GM19025 (cell line): ENCODE measurements around the gene ARSG.
A peak's percentile ranks its signal among the peaks of the same experiment; 100 is the strongest.

Source experiments
- ATAC-seq: cut with Tn5 transposase; IDR thresholded peaks from one replicate; pipeline ENCODE4 v1.9.1; 2021; ENCODE audit warnings: mild to moderate bottlenecking, low read depth, moderate library complexity; ENCODE audit not compliant: unreplicated experiment

The ARSG gene

DNA sequence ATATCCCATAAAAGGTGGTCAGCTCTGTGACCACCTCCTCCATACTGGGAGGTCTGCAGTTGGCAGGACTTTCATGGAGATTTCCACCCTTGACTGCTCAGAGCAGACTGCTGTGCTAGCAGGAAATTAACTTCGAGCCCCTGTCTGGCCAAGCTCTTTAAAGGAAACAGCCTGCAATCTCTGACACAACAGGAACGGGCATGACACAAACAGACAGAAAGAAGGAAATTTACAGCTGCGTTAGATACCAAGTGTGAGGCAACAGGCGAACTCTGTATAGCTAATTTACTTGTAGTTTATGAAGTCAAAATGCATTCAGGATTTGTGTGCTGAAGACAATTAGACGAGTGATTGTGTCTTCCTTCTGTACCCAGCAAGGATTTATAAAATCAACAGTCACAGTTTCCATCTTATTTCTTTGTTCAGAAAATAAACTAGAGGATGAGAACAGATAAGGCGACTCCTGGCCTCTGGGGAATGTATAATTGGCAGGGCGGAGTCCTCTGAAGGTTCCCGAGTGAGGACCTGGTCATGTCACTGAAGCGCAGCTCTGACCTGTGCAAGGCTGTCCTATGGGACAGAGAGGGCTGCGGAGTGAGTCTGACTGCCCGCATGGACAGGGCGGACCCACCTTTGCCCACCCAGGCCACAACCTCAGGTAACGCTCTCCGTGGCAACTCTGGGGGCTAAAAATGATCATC, 149.9 kb downstream of the ARSG start:
- ATAC-seq = no peak

DNA sequence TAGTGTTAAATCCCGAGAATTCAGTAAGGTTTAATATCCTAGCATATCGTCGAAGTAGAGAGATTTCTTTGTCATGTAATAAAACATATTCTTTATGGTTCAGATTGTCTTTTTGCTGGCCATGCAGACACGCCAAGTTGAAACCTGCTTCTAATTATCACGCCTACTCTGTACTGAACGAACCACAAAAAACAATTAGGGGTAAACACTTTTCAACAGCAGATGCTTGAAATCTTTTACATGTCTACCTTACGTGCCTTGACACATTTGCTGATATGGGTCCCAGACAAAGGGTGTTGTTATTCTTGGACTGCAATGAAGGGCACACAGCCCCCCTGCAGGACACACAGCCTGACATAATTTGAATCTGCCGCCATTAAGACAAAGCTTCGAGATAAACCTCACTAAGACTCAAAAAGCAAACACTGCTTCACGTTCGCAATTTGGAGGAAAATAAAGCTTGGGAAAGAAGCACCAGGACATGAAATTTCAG, 152.7 kb downstream of the ARSG start:
- ATAC-seq = no peak

DNA sequence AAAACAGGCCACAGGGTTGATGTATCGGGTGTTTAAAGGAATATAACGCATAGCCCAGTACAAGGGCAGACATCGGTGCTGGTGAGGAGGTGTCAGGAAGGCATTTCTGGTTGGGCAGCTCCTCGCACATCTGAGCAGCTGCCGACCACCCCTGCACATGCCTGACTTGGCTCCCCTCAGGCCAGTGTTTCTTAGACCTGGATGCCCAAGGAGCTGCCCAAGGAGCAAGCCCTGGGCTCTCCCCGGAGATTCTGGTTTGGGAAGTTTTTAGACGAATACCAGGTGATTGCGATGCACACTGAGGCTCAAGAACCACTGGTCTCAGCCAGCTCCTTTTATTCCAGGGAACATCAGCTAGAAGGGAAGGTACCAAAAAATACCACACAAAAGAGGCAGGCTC, 154.4 kb downstream of the ARSG start:
- no peak for ATAC-seq

DNA sequence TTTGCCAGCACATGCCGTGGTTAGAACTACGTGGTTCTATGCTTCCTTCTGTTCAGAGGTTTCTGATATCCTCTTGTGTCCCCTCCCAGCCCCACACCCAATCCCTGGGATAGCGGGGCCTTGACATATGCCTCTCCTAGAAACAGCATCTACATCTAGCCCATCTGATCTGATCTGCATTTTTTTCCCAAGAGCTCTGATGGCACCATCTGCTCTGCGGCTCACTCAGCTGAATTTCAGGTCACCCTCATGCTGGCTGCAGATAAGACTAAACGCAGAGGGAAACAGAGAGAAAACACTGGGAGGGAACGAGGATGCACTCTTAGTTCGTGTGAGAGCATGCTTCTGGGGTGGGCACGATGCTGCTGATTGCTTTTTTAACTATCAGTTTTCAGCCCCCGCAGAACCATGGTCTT, 155.3 kb downstream of the ARSG start:
- ATAC-seq = no peak

DNA sequence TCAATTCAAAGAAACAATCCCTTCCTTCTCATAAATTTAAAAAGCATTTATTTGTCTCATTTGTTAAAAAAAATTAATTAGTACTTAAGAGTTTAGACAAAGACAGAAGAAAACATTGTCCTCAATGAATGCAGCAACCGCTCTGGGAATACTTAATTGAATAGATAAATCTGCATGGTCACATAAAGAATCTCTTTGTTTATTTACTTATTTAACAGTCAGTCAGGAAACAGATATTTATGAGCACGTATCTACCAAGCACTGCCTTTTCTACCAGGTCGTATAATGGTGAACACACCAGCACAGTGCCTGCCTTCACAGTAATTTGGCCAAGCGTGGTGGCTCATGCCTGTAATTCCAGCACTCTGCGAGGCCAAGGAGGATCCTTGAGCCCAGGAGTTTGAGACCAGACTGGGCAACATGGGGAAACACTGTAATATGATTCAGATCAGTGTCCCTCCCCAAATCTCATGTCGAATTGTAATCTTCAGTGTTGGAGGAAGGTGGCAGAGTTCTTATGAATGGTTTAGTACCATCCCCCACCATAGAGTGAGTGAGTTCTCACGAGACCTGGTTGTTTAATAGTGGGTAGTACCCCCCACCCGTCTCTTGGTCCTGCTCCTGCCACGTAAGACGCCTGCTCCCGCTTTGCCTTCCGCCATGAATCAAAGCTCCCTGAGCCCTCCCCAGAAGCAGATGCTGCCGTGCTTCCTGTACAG, 157.9 kb downstream of the ARSG start:
- ATAC-seq = no peak

DNA sequence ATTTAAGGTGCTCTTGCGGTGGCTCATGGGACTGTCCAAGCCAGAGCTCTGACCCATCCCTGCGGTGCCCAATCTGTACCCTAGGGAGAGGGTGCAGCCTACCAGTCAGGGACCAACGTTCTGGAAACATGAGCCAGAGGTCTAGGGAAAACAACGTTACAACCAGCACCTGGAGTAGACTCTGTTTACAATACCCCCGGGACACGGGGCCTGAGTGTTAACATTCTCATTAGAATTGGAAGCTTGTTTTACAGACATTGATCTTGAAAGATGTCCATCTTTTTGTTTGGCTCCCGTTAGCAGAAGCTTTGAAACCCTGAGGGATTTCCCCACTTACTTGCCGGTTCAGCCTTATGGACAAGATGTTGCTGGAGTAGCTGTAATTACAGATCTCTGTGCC, 159.1 kb downstream of the ARSG start:
- no peak for ATAC-seq

DNA sequence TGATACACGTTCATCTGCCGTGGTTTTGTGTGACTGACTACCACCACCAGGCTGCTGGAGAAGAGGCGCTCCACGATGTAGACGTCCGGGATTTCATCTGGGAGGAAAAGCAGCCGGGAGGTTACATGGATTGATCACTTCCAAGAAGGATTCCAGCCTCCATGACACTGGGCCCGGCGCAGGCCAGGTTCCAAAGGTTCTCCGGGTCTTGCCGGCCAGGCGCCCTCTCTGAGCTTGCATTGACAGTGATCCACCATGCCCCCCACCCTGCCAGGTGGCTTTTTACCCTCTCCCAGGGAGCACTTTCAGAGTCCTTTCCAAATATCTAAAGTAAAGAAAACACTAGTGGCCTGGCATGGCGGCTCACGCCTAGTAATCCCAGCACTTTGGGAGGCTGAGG, 159.5 kb downstream of the ARSG start:
- ATAC-seq = no peak

DNA sequence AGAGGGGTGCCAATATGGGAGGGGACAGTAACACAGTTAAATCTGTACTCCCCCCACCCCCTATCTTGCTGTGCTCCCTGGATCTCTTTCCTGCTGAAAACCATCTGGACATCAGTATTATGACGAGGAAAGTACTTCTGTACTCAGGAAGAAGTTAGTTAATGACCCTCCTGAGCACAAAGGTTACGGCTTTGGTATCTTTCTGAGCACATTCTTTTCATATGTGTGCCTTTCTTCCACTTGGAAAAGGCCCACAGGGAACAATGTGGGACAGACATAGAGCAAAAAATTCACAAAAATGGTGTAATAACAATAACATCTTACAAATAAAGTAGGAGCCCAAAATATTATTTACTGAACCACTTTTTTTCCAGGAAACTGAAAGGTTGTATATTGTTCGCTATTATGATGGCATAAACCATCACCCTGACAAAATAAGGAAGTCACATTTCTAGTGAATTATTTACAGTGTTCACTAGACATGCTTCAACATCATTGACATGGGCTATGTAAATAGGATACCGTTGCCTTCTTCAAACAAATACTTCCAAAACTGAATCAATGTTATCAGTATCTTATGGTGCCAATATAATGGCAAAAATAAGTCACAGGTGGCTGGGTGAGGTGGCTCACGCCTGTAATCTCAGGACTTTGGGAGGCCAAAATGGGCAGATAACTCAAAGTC, 160.5 kb downstream of the ARSG start:
- ATAC-seq = no peak

DNA sequence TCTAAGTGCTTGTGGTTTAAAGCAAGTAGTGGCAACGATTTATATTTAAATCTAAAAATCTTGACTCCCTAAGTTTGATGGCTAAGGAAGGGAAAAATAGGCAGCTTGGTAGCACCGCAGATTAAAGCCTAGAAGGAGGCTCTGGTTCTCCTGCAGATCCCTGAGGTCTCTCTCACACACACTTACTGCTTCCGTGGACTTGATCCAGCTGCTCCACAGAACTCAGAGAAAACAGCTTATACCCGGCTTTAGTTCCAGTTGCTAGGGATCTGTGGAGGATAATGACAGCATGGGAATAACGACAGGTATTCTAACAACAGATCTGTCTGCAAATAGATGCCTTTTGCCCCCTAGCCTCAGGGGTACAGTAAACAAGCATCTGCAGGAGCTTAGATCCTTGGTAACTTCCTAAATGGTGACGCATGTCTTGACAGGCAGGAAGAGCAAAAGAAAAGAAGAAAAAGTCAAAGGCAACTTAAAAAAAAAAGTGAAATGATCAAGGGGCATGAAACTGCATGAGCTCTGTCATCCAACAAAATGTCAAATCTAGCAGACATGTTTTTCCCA, 161.5 kb downstream of the ARSG start:
- no peak for ATAC-seq

DNA sequence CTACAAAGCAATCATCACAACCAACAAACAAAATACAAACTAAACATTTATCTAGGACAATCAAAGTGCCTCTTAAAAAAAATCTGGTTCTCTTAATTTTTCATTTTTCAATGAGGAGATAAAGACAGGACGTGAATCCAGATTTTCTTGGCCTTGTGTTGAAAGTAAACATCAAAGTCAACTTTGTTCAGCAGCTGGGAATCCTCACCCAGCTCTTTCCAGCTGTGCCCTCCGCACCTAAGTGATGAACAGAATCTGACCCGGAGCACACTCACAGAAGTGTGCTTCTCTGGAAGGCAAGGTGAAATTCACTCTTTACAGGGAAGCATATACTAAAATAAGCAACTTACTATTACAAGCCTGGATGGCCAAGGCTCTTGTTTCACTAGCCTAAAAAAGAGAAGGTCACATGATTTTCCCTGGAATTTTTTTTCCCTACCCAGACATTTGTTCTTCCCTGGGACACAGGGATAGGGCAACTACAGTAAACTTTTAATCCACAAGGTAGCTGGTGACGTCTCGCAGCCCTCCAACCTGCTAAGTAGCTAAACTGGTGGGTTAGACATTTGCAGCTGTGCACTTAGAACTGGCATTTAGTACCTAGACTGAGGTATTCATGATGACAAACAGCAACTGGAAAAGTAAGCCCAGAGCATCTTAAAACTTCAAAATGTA, 162.8 kb downstream of the ARSG start:
- no peak for ATAC-seq

DNA sequence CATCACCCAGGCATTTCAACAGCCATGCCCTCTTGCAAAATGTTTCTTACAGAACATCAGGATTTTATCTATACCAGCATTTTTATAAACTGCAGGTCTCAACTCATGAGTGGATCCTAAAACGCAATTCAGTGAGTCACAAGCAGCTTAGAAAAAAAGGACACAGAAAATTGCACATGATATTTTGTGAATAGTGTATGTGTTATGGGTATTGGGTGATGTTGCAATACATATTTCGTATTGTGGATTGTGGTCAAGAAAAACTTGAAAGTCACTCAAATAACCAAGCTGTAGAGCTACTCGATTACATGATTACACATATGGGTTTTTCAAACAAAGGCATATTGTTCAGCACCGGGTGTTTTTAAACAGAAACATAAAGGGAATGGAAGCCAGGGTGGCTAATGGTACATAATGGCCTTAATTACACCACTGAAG, 164.6 kb downstream of the ARSG start:
- no peak for ATAC-seq

DNA sequence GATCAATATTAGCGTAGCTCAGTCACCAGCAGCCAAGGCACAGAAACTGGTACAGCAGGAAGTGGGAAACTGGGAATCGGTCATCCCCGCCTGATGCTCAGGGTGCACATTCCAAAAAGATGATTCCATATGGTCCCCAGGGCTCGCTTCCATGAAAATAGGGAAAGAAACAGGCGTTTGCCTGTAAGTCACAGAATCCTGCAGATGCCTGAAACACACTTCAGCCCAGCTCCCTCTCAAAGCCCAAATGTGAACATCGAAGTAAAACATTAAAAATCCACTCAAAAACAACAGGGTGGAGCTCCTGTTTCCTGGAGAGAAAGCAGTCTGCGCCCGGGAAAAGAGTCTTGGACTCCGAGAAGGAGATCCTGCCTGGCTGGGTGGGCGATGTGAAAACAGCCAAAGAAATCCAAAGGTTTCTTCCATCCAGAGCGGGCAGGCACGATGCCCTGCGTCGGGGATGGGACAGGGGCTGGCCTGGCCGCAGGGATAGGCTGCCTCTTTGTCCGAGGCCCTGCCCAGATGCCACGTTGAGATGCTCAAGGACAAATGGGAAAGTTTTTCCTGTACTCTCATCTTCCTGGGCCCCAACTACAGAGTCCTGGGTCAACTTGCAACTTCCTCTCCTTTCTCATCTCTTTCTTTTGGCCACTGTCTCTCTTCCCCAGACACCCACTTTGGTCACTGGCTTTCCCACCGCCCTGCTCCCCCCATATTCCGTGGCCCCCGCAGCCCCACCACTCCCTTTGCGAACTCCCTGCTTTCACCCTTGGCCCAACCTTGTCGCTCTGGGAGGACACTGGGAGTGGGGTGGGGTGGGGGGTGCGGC, 165.3 kb downstream of the ARSG start:
- no peak for ATAC-seq

DNA sequence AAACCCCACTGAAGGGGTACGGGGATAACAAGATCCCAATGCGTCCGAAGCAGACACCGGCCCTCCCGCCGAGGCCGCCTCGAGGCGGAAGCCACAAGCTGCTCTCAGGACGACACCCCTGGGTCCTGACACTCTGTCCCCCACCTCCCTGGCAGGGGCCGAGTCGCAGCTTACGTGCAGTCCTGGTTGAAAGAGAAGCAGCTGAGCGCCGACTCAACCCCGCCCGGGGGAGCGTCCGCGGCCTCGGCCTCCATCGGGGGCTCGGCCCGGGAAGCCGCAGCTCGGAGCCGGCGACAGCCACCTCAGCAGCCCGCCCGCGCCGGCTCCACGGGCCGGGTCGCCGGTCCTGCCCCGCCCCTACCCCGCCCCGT, 165.9 kb downstream of the ARSG start, which contains the start of gene WIPI1:
Gene WIPI1, minus strand, starts transcription at position 329 of the 371 bp plus-strand sequence. Its CDS starts 75 bp downstream, at position 254.
- peak; percentile 18 for ATAC-seq

DNA sequence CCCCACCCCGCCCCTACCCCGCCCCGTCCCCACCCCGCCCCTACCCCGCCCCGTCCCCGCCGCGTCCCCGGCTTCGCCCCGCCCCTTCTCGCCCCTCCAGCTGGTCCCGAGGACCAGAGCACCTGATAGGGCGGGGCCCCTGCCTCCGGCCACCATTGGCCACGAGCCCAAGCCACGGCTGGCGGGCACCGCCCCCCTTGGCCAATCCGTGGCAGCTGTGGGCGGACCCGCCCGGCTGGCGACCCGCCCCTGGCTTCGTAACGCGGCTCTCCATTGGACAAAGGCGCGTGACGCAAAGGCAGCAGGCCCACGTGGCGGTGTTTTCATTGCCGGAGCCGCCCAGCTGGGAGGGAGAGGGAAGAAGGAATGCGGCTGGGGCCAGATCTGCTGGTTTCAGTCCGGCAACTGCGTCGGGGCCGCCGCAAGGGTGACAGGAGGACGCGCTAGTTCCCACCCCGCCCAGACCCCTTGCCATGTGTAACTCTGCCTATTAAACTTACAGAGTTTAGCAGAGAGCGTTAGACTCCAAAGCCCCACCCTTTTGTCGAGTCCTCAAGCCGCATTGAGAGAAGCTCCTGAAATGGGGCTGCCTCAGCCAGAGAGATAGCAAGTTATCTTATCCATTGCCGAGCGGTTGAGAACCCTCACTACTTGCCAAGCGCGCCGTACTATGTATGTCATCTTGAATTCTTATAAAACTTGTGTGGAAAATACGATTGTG, 166.4 kb downstream of the ARSG start:
- ATAC-seq = peak; percentile 65

DNA sequence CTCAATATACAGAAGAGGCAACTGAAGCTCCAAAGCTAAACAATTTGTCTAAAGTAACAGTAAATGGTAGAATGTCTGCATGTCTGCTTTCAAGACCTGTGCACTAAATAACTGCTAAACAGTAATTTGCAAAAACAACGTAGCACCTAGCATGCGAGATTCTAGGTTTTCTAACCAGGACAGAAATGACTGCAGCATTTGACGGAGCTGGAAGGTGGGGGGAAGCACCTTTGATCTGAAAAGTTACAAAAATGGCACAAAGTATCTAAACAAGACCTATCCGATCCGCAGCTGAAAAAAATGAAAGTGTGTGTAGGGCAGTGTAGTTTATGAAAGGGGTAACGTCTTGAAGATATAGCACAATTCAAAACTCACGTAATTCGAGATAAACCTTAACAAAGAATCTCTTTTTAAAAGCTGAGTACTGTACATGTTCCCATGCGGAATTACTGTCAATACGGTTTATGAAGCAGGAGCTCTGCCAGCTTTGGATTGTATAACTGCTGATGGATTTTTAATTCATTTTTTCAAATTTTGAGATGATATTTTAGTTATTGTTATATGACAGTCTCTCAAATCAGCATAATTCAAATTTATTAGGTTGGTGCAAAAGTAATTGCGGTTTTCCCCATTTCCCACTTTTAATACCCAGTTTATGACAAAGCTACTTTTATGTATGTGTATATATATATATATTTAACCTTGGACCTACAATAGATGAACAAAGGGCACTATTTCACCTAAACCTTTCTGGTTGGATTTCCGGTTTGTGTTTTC, 167.2 kb downstream of the ARSG start:
- no peak for ATAC-seq

DNA sequence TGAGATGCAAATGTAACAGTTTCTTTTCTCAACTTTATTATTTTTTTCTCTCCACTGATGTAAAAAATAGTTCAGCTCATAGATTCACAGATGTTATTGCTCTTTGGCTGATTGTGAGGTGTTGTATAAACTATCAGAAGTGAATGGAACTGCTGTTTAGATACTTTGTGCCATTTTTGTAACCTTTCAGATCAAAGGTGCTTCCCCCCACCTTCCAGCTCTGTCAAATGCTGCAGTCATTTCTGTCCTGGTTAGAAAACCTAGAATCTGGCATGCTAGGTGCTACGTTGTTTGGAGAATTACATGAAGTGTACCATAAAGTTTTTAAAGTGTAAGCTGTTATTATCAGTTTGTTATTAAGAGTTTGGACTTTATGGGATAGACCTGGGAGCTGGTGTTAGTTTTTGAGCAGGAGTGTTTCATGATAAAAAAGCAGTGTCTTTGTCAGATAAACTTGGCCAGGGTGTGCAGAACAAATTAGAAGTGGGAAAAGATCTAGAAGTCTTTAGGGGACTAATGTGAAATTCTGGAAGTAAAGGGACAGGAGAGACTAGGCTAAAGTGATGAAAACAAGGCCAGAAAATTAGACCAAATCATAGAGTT, 167.8 kb downstream of the ARSG start:
- ATAC-seq = peak; percentile 21

DNA sequence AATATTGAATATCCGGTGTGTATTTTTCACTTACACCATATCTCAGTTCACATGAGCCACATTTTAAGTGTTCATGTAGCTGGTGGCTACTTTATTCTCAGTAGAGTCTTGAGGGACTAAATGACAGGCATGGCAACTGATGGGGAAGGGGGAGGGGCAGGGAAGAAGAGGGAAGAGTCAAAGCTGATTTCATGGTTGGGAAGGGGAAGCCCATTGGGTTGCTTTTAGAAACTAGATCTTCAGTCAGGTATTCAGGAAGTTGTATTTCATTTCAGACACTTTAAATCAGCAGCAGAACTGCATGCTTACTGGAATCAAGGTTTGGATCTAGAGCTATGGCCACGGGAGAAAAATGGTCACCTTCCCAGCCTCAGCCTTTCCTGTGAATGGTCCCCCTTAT, 168.9 kb downstream of the ARSG start:
- no peak for ATAC-seq

DNA sequence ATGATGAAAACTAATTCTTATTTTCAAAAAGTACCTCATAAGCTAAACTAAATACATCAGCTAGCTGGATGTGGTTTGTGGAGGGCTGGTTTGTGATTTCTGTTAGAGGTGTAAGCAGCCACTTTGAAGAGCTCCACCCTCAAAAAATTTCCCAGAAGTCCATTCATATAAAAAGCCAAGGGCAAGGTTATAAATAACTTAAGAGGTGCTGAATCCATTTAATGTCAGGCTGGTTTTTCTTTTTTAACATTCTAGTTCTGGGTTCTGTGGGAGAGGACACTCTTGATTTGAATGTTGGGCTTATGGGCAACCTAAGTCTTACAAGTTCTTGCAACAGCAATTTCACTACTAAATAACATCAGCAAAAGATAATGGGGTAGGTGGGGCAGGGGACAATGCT, 169.4 kb downstream of the ARSG start:
- no peak for ATAC-seq
